ENCODE data around the gene EXD2. TPM values are rescaled to one million over a fixed set of nuclear protein-coding genes. Genes with fewer than 3 reads are reported as not detected.

Gene EXD2
- total and polyA plus RNA-seq, 10 donors = 3.7 to 18.5 (median 12.5) TPM

GRCh38 chr14:69149461-69150244 lies 41.6 kb upstream of the EXD2 start:
- WGBS, 5 donors = 34 to 53% (median 42%) methylated on average over 2 of the region's 2 CpGs
- intact Hi-C loops (cut with DNase I; ENCODE audit: low total_unique reads) = no loop called here

DNA sequence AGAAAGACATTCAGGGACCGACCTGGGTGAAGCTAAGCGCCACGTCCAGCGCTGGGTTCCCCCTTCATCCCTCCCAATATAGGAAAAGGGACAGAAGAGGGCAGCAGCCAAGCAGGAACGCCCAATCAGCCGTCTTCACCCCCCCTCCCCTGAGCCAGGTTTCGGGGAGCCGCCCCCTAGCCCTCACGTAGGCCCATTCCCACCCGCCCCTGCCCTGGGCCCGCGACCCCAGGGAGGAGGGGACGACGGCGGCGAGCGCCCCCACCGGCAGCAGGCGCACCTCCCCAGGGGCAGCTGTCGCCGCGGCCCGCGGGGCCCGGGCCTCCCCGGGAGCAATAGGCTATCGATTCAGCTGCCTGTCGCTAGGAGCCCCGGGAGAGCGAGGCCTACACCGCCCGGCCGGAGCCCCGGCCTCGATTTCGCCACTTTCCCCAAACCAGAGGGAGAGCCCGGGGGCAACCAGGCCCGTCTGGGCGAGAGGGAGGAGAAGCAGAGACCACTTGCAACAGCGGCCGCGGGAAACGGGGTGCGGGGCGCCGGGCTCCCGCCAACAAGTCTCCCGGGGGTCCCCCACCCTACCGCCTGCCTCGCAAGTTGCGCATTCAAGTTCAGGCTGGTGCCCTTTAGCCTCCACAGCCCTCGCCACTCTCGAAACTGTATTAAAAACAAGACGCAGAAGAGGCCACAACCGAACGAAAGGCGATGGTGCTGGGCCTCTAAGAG lies 39.7 kb upstream of the EXD2 start:
- 0 to 1% (median 0%) methylated on average over 35 to 57 of the region's 57 CpGs for WGBS, 5 donors
- Histone ChIP-seq H3K4me3 (peak overlapping the region; percentile 73 to 98 (median 93)), H3K4me1 (peaks cover 20 to 71% (median 48%) of the 10 kb centered on the region in 6 donors), H3K27ac (peak overlapping the region; percentile 75 to 96 (median 92)), H3K27me3 (replicated peaks in 1 of 7) (no peaks in the 10 kb centered on the region), H3K36me3 (peaks cover 0 to 28% (median 8%) of the 10 kb centered on the region in 6 donors), H3K9me3 (no peaks in the 10 kb centered on the region)
- intact Hi-C loops (cut with DNase I; ENCODE audit: low total_unique reads) = no loop called here
- TF ChIP-seq POLR2AphosphoS5 (IDR thresholded peaks at IDR 0.05) (peak; percentile 34 to 76 (median 65)), POLR2A (IDR thresholded peaks at IDR 0.05) (no peak), CTCF (IDR thresholded peaks at IDR 0.05 in 8 of 11, conservative IDR thresholded peaks at IDR 0.05 in 3 of 11) (peak in 9 of 11 experiments; percentile 35 to 80 (median 68))
- peak; percentile 95 for DNase-seq

More at GRCh38 chr14:69149461-69150244, 41.6 kb upstream of the EXD2 start:
- no peaks in the 10 kb centered on the region for H3K9me3 ChIP-seq
- no peaks in the 10 kb centered on the region for H3K27me3 ChIP-seq (replicated peaks in 1 of 7)
- H3K4me1 ChIP-seq = peaks cover 20 to 80% (median 50%) of the 10 kb centered on the region in 6 donors
- DNase-seq = no peak
- peak overlapping the region in 2 of 8 donors; percentile 17 to 19 for H3K27ac ChIP-seq
- no peak for TF ChIP-seq CTCF (IDR thresholded peaks at IDR 0.05 in 8 of 11, conservative IDR thresholded peaks at IDR 0.05 in 3 of 11)
- TF ChIP-seq POLR2AphosphoS5 (IDR thresholded peaks at IDR 0.05) = no peak
- no peak for TF ChIP-seq POLR2A (IDR thresholded peaks at IDR 0.05)
- H3K36me3 ChIP-seq = peaks cover 0 to 37% (median 8%) of the 10 kb centered on the region in 6 donors
- H3K4me3 ChIP-seq = no peak overlapping the region

DNA sequence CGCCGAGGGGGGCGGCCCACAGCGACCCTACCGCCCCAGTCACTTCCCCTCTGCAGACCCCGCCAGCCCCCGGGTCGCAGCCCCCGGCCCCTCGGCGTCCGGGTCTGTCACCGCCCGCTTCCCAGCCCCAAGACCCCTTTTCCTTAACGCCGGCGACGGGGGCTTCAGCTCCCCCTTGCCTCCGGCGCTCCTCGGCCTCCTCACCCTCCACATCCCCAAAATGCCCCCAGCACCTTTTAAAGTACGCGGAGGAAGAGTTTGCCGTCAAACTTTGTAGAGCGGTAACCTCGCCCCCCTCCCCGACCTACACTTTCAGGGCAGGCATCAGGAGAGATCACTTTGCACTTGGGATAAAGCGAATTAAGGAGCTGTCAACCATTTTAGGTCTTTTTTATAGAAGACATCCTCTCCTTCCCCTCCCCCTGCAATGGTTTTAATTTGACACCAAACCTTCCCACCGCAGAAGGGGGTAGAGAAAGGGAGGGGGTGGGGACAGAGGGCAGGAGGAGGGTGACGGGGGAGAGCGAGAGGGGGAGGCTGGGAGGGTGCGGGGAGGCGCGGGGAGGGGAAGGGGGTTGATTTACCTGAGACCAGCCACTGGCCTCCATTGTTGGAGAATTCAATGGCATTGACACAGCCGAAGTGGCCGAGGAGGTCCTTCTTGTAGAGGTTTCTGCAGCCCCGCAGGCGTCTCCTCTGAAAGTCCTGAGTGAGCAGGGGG lies 39.0 kb upstream of the EXD2 start:
- 0 to 2% (median 1%) methylated on average over 30 to 38 of the region's 38 CpGs for WGBS, 5 donors
- intact Hi-C loops (cut with DNase I; ENCODE audit: low total_unique reads) = no loop called here
- no peak for TF ChIP-seq POLR2A (IDR thresholded peaks at IDR 0.05)
- peak in 1 of 11 experiments; percentile 3 for TF ChIP-seq CTCF (IDR thresholded peaks at IDR 0.05 in 8 of 11, conservative IDR thresholded peaks at IDR 0.05 in 3 of 11)
- no peak for TF ChIP-seq POLR2AphosphoS5 (IDR thresholded peaks at IDR 0.05)

More for the DNA sequence above, 39.0 kb upstream of the EXD2 start:
- H3K9me3 ChIP-seq = no peaks in the 10 kb centered on the region
- H3K27me3 ChIP-seq (replicated peaks in 1 of 7) = no peaks in the 10 kb centered on the region
- DNase-seq = peak; percentile 84
- peaks cover 0 to 21% (median 8%) of the 10 kb centered on the region in 6 donors for H3K36me3 ChIP-seq
- peak overlapping the region; percentile 73 to 98 (median 93) for H3K4me3 ChIP-seq
- peak overlapping the region; percentile 89 to 96 (median 92) for H3K27ac ChIP-seq
- peaks cover 20 to 65% (median 44%) of the 10 kb centered on the region in 6 donors for H3K4me1 ChIP-seq
